Fibroblast of villous mesenchyme (primary cell): ENCODE data around the gene CEP20. TPM values are rescaled to one million over a fixed set of nuclear protein-coding genes. Genes with fewer than 3 reads are reported as not detected.

ENCODE experiments used
- DNase-seq: peaks from one replicate; pipeline ENCODE4 v3.0.0-alpha.2; 2010; ENCODE audit warnings: low read depth
- H3K4me3 ChIP-seq: 2 replicates; pipeline ENCODE4 v1.5.1; 2011; ENCODE audit warnings: low read depth, mild to moderate bottlenecking, low read length
- total RNA-seq: library from RNA; depleted of rRNA; stranded (reverse); fragments of >200 nt; gene quantifications from 2 replicates; pipeline ENCODE4 v1.2.3, GENCODE V29; 2012
- TF ChIP-seq, protein P1 (sequence below): IDR thresholded peaks from 2 replicates; pipeline ENCODE4 v1.5.1; 2012; ENCODE audit warnings: low read depth, mild to moderate bottlenecking, low read length; ENCODE audit not compliant: insufficient read depth

Gene CEP20
- total RNA-seq, 1 donor: 50.1 TPM

GRCh38 chr16:15907863-15908478 lies 19.6 kb upstream of the CEP20 start:
- H3K4me3 ChIP-seq: no peak overlapping the region
- DNase-seq: peak; percentile 26
- TF ChIP-seq, protein P1, sequence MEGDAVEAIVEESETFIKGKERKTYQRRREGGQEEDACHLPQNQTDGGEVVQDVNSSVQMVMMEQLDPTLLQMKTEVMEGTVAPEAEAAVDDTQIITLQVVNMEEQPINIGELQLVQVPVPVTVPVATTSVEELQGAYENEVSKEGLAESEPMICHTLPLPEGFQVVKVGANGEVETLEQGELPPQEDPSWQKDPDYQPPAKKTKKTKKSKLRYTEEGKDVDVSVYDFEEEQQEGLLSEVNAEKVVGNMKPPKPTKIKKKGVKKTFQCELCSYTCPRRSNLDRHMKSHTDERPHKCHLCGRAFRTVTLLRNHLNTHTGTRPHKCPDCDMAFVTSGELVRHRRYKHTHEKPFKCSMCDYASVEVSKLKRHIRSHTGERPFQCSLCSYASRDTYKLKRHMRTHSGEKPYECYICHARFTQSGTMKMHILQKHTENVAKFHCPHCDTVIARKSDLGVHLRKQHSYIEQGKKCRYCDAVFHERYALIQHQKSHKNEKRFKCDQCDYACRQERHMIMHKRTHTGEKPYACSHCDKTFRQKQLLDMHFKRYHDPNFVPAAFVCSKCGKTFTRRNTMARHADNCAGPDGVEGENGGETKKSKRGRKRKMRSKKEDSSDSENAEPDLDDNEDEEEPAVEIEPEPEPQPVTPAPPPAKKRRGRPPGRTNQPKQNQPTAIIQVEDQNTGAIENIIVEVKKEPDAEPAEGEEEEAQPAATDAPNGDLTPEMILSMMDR: no peak

DNA sequence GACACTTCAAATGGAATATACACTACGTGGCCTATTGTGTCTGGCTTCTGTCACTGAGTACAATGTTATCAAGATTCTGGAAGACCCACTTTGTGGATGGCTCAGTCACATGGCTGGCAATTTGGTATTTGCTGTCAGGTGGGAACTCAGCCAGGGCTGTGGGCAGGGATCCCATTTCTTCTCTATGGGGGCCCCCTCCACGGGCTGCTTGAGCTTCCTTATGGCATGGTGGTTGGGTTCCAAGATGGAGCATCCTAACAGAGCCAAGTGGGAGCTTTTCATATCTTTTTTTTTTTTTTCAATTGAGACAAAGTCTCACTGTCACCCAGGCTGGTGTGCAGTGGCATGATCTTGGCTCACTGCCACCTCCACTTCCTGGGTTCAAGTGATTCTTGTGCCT lies 18.0 kb upstream of the CEP20 start:
- H3K4me3 ChIP-seq: no peak overlapping the region
- no peak for DNase-seq
- TF ChIP-seq, protein P1: no peak

GRCh38 chr16:15903960-15904359 lies 15.6 kb upstream of the CEP20 start:
- no peak overlapping the region for H3K4me3 ChIP-seq
- TF ChIP-seq, protein P1: no peak
- no peak for DNase-seq

DNA sequence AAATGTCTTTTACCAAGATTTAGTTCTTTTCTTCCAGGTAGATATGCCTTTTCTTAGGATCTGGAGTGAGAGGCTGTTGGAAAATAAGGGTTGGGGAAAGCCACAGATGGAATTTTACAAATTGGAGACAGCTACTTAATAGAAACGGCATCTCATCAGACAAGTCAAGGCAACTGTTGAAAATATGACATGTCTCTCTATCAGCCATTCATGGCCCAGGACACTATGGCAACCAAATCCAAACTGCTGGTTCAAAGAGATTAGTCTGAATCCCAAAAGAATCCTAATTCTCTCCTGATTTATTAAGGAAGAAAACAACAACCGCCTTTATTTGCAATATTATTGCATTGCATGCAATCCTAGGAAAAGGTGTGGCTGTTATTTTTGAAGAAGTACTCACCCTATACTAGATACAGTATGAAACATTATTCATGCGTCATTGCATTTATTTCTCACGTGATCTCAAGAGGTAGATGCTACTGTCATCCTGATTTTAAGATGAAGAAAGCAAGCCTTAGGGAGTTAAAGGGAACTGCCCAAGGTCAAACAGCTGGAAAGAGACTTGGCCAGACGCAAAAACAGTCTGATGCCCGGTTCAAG lies 12.6 kb upstream of the CEP20 start:
- H3K4me3 ChIP-seq: no peak overlapping the region
- TF ChIP-seq, protein P1: no peak
- DNase-seq: no peak

DNA sequence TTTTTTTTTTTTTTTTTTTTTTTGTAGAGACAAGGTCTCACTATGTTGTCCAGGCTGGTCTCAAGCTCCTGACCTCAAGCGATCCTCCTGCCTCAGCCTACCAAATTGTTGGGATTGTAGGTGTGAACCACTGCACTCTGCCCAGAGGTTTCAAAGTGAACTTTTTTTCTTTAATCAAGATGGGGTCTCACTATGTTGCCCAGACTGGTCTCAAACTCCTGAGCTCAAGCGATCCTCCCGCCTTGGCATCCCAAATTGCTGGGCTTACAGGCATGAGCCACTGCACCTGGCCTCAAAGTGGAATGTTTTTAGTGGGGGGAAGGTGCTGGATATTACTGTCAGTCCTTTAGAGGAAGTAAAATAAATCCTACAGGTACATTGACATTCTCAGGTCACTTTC lies 12.0 kb upstream of the CEP20 start:
- TF ChIP-seq, protein P1: no peak
- no peak overlapping the region for H3K4me3 ChIP-seq
- no peak for DNase-seq

- DNase-seq: peak; percentile 52
- H3K4me3 ChIP-seq: no peak overlapping the region
- TF ChIP-seq, protein P1: no peak
Measured at GRCh38 chr16:15899538-15900100, 11.2 kb upstream of the CEP20 start.

GRCh38 chr16:15898654-15899053 lies 10.3 kb upstream of the CEP20 start:
- DNase-seq: no peak
- TF ChIP-seq, protein P1: no peak

More at GRCh38 chr16:15898654-15899053, 10.3 kb upstream of the CEP20 start:
- H3K4me3 ChIP-seq: no peak overlapping the region
